ENCODE measurements around the gene TMEM43.

DNA sequence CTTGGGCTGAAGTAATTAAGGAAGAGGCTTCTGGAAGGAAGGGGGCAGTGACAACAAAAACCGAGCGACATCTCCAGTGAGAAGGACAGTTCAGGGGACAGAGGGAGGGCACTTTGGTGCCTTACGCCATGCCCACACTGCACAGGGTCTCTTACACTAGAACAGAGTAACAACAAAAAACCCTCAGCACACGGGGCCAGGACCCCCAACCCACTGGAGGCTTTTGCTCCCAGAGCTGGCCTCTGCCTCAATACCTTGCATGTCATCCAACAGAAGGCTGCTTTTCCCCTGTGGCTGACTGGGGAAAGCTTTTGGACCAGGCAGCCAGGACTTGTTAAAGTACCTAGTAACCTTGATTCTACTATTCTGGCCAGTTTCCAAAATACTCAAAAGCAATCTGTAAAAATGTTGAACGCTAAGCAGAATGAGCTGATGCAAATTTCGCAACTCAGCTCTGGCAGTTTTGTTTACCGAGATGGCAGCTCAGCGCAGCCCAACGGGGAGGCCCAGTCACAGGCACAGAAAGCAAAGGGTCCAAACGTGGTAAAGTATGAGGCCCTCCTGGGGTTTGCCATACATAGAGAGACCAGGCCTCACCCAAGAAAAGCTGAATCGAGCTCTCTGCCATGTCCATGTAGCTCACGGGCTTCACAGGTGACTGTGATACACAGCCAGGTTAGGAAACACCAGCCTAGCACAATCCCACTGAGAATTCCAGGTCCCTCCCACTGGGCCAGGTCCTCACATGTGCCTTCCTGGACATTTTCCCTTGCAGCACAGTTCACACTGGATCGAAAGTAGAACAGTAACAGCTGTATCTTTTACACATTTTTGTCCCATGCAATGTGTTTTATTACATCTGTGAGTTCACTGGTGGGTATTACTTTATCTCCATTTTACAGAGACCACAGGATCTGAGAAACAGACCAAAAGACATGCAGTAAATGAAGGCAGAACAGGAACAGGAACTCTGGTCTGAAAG lies 6.2 kb upstream of the TMEM43 start:
- TF ChIP-seq POLR2AphosphoS5 (IDR thresholded peaks at IDR 0.05; ENCODE audit: low read depth, low read length) = no peak
- TF ChIP-seq POLR2A (IDR thresholded peaks at IDR 0.05; ENCODE audit: low read depth, low read length) = no peak
- TF ChIP-seq POU2F2 (IDR thresholded peaks at IDR 0.05; ENCODE audit: low read depth, low read length) = no peak
- TF ChIP-seq SPI1 (IDR thresholded peaks at IDR 0.05; ENCODE audit: low read depth, low read length) = no peak
